ENCODE results near the gene WDR81. TPM values are rescaled to one million over a fixed set of nuclear protein-coding genes. Genes with fewer than 3 reads are reported as not detected.
"Not testable (repeated sequence)": the region's sequence is repeated elsewhere in the genome, so short reads cannot be mapped to it uniquely, and the experiment has no call there.

The WDR81 gene
- 8.7 and 10.9 TPM in 2 replicates for total RNA-seq (2014; rRNA removed; shearing (Covaris generic))

DNA sequence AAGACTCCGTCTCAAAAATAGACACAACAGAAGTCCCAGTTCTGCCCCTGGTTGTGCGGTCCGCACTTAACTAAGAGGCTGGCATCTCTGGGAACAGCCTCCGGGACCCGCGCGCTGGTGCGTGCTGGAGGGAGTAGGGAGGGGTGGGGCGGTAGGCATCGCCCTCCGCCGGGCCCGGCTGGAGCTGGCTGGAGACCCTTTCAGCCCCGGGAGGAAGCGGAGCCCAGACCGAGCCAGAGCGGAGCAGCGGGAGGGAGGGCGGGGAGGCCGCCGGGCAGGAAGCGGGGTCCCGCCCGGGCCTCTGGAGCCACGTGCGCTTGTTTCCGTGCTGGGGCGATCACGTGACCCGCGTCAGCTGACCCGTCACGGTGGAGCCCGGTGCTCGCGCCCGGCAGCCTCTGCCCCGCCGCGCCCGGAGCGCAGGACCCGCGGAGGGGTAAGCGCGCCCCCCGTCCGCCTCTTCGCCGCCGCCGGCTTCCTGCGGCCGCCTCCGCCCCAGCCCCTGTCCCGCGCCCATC, at the start of gene WDR81:
Gene WDR81, plus strand, starts transcription at position 354 of the 518 bp plus-strand sequence. CDS start 256 bp downstream, outside the sequence.
- H3K4me1 ChIP-seq: peaks cover 14% of the 10 kb centered on the region
- DNase-seq: peak; percentile 79 to 84
- no peaks in the 10 kb centered on the region for H3K36me3 ChIP-seq
- H3K4me3 ChIP-seq: peak within 1 kb of the TSS; percentile 63
- no peaks in the 10 kb centered on the region for H3K27me3 ChIP-seq
- H3K9me3 ChIP-seq (replicated peaks): no peaks in the 10 kb centered on the region
- H3K27ac ChIP-seq: peak within 1 kb of the TSS; percentile 99

DNA sequence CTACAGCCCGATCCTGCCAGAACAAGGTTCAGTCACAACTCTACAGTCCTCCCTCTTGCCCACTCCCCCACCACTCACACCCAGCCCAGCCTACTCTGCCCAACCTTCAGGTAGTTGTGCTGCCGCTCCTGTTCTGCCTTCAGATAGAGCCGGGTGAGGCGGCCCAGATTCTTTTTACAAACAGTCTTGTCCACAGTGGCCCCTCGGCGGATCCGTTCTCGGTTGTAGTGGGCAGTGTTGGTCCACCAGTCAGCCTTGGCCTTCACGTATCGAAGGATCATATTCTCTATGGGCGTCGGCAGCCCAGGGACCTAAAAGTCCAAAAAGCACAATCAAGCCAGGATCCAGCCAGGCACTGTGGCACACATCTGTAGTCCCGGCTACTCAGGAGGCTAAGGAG, 48.1 kb upstream of the WDR81 start:
- Histone ChIP-seq H3K4me3 (no peak overlapping the region), H3K9me3 (replicated peaks) (no peaks in the 10 kb centered on the region), H3K36me3 (peaks cover 82% of the 10 kb centered on the region), H3K27ac (no peak overlapping the region), H3K27me3 (no peaks in the 10 kb centered on the region), H3K4me1 (no peaks in the 10 kb centered on the region)
- no peak for DNase-seq

DNA sequence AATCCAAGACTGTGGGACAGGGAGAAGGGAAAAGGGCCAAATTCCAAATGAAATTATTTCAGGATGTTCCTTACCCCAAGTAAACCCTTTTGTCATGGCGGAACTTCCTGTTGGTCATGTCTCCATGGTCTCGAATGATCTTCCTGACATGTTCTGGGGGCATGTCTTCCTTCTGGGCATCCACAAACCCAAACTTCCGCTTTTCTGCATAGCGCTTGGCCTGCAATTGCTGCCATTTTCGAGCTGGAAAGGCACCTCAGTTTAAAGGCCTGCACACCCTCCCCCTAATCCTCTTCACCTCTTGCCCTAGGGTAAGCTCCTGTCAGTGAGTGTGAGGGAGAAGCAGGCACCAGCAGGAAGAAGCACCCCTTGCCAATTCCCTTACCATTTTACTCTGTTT, 41.0 kb upstream of the WDR81 start:
- Histone ChIP-seq H3K9me3 (replicated peaks) (no peaks in the 10 kb centered on the region), H3K27me3 (no peaks in the 10 kb centered on the region), H3K27ac (no peak overlapping the region), H3K36me3 (peaks cover 46% of the 10 kb centered on the region), H3K4me1 (0 out of 2 replicates have a peak, but pooled peaks cover 2% of the 10 kb centered on the region), H3K4me3 (peak overlapping the region; percentile 92)
- DNase-seq: no peak

GRCh38 chr17:1684378-1685189, 39.9 kb upstream of the WDR81 start, which contains the start of gene PRPF8:
PRPF8 (minus strand) TSS chr17:1684867; CDS start chr17:1684571, 296 bp downstream.
- Histone ChIP-seq H3K27me3 (no peaks in the 10 kb centered on the region), H3K4me3 (peak within 1 kb of the TSS; percentile 92), H3K4me1 (0 out of 2 replicates have a peak, but pooled peaks cover 2% of the 10 kb centered on the region), H3K36me3 (peaks cover 36% of the 10 kb centered on the region), H3K27ac (peak within 1 kb of the TSS; percentile 91), H3K9me3 (replicated peaks) (no peaks in the 10 kb centered on the region)
- peak; percentile 95 to 96 for DNase-seq

- H3K4me3 ChIP-seq: no peak overlapping the region
- no peak overlapping the region for H3K27ac ChIP-seq
- H3K4me1 ChIP-seq: 0 out of 2 replicates have a peak, but pooled peaks cover 2% of the 10 kb centered on the region
- H3K9me3 ChIP-seq (replicated peaks): no peaks in the 10 kb centered on the region
- DNase-seq: no peak
- H3K27me3 ChIP-seq: no peaks in the 10 kb centered on the region
- peaks cover 21% of the 10 kb centered on the region for H3K36me3 ChIP-seq
Measured at GRCh38 chr17:1686086-1686485, 38.4 kb upstream of the WDR81 start.

- not testable (repeated sequence) for H3K4me3 ChIP-seq; DNase-seq; H3K4me1 ChIP-seq; H3K27me3 ChIP-seq; H3K9me3 ChIP-seq (replicated peaks); H3K27ac ChIP-seq; H3K36me3 ChIP-seq
Measured at GRCh38 chr17:1688405-1688804, 36.1 kb upstream of the WDR81 start.

- Histone ChIP-seq H3K4me1 (no peaks in the 10 kb centered on the region), H3K36me3 (no peaks in the 10 kb centered on the region), H3K9me3 (replicated peaks) (no peaks in the 10 kb centered on the region), H3K4me3 (no peak overlapping the region), H3K27me3 (no peaks in the 10 kb centered on the region), H3K27ac (no peak overlapping the region)
- no peak for DNase-seq
Measured at GRCh38 chr17:1690544-1691221, 33.8 kb upstream of the WDR81 start.

- DNase-seq: no peak
- H3K27ac ChIP-seq: no peak overlapping the region
- H3K9me3 ChIP-seq (replicated peaks): no peaks in the 10 kb centered on the region
- H3K4me1 ChIP-seq: no peaks in the 10 kb centered on the region
- H3K4me3 ChIP-seq: no peak overlapping the region
- H3K27me3 ChIP-seq: no peaks in the 10 kb centered on the region
- no peaks in the 10 kb centered on the region for H3K36me3 ChIP-seq
Measured at GRCh38 chr17:1693339-1693738, 31.2 kb upstream of the WDR81 start.

- H3K4me3 ChIP-seq: no peak overlapping the region
- no peaks in the 10 kb centered on the region; the same call in 1 of the 2 replicates for H3K4me1 ChIP-seq
- H3K27ac ChIP-seq: no peak overlapping the region
- no peak for DNase-seq
- no peaks in the 10 kb centered on the region for H3K27me3 ChIP-seq
- no peaks in the 10 kb centered on the region for H3K36me3 ChIP-seq
- H3K9me3 ChIP-seq (replicated peaks): no peaks in the 10 kb centered on the region
Measured at GRCh38 chr17:1695365-1695764, 29.1 kb upstream of the WDR81 start.

GRCh38 chr17:1697681-1698080, 26.8 kb upstream of the WDR81 start:
- peaks cover 5% of the 10 kb centered on the region for H3K4me1 ChIP-seq
- no peak overlapping the region for H3K4me3 ChIP-seq
- no peak for DNase-seq
- H3K36me3 ChIP-seq: no peaks in the 10 kb centered on the region
- H3K27me3 ChIP-seq: no peaks in the 10 kb centered on the region
- no peaks in the 10 kb centered on the region for H3K9me3 ChIP-seq (replicated peaks)
- H3K27ac ChIP-seq: no peak overlapping the region

DNA sequence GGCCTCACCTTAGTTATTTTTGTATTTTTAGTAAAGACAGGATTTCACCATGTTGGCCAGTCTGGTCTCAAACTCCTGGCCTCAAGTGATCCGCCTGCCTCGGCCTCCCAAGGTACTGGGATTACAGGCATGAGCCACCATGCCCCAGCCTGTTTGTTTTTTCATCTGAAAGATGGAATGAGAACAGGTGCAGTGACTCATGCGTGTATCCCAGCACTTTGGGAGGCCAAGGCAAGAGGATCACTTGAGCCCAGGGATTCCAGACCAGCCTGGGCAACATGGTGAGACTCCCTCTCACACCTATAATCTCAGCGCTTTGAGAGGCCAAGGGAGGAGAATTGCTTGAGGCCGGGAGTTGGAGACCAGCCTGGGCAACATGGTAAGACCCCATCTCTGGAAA, 24.6 kb upstream of the WDR81 start:
- not testable (repeated sequence) for H3K27ac ChIP-seq; H3K36me3 ChIP-seq; H3K27me3 ChIP-seq; H3K9me3 ChIP-seq (replicated peaks); H3K4me3 ChIP-seq
- peak; percentile 55 to 67 for DNase-seq
- H3K4me1 ChIP-seq: peaks cover 13% of the 10 kb centered on the region

- DNase-seq: peak; percentile 74 to 83
Measured at GRCh38 chr17:1703063-1703462, 21.4 kb upstream of the WDR81 start.

DNA sequence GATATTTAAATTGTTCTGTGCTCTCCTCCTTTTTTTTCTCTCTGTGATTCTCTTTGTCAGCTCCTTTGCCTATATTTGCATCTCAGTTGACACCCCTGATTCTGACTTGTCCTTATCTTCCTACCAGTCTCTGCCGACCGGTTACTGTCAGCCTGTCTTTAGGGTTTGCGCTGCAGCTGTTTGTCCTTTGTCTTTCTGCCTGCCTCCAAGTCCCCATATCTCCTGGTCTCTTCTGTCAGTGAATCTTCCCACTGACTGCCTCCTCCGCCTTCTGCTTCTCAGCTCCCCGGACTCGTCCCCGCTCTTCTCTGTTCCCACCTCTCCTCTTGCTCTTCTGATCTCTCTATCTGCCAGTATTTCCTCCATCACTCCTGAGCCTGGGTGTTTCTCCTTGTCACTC, 19.5 kb upstream of the WDR81 start:
- Histone ChIP-seq H3K27ac (peak overlapping the region; percentile 23; the same call in 1 of the 2 replicates), H3K4me1 (peaks cover 18% of the 10 kb centered on the region), H3K36me3 (no peaks in the 10 kb centered on the region), H3K4me3 (no peak overlapping the region), H3K27me3 (no peaks in the 10 kb centered on the region), H3K9me3 (replicated peaks) (no peaks in the 10 kb centered on the region)
- DNase-seq: peak in 1 of 2 experiments; percentile 55

More at GRCh38 chr17:1703063-1703462, 21.4 kb upstream of the WDR81 start:
- H3K36me3 ChIP-seq: no peaks in the 10 kb centered on the region
- H3K4me1 ChIP-seq: peaks cover 18% of the 10 kb centered on the region
- no peaks in the 10 kb centered on the region for H3K9me3 ChIP-seq (replicated peaks)
- peak overlapping the region; percentile 29; the same call in 1 of the 2 replicates for H3K27ac ChIP-seq
- no peaks in the 10 kb centered on the region for H3K27me3 ChIP-seq
- H3K4me3 ChIP-seq: no peak overlapping the region

DNA sequence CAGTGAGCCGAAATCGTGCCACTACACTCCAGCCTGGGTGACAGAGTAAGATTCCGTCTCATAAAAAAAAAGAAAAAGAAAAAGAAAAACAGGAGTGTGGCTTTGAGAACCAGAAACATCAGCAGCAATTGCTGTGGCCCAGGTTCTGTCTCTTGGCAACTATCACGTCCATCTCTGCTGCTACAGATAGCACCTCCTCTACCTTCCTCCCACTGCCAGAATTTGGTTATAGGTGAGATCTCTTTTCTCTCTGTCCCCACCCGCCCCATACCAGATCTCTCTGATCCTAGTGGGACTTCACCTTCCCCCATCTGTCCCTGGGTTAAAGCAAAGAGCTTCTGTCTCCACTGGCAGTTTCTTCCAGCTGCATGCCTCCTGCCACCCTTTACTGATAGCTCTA, 17.4 kb upstream of the WDR81 start:
- H3K4me1 ChIP-seq: peaks cover 18% of the 10 kb centered on the region
- H3K27me3 ChIP-seq: no peaks in the 10 kb centered on the region
- H3K9me3 ChIP-seq (replicated peaks): no peaks in the 10 kb centered on the region

GRCh38 chr17:1708791-1709346, 15.6 kb upstream of the WDR81 start:
- H3K36me3 ChIP-seq; H3K4me1 ChIP-seq; H3K27ac ChIP-seq; H3K9me3 ChIP-seq (replicated peaks); DNase-seq; H3K4me3 ChIP-seq; H3K27me3 ChIP-seq: not testable (repeated sequence)

More for the DNA sequence above, 17.4 kb upstream of the WDR81 start:
- H3K27ac ChIP-seq: no peak overlapping the region
- no peak for DNase-seq
- no peak overlapping the region for H3K4me3 ChIP-seq
- no peaks in the 10 kb centered on the region for H3K36me3 ChIP-seq

All from SJCRH30 (cell line).